Measurements from ENCODE around the gene PPP1R12B.

- TF ChIP-seq ZNF596 (tag by site-specific recombination; IDR thresholded peaks at IDR 0.05): no peak
- no peak for TF ChIP-seq CTCF (tag by site-specific recombination; IDR thresholded peaks at IDR 0.05)
- TF ChIP-seq ZNF394 (tag by site-specific recombination; IDR thresholded peaks at IDR 0.05; ENCODE audit: borderline replicate concordance): no peak
- no peak for TF ChIP-seq ZNF133 (tag by site-specific recombination; IDR thresholded peaks at IDR 0.05)
- TF ChIP-seq ZNF274 (IDR thresholded peaks at IDR 0.05; ENCODE audit: low read length): no peak
- TF ChIP-seq ZNF274 (tag by site-specific recombination; IDR thresholded peaks at IDR 0.05; ENCODE audit: borderline replicate concordance): no peak
- no peak for TF ChIP-seq ZNF791 (tag by site-specific recombination; IDR thresholded peaks at IDR 0.05)
- no peak for TF ChIP-seq ZBTB48 (tag by site-specific recombination; IDR thresholded peaks at IDR 0.05)
- no peak for TF ChIP-seq TRIM28 (IDR thresholded peaks at IDR 0.05; ENCODE audit: borderline replicate concordance, low read length)
These were observed 254.9 kb downstream of the PPP1R12B start for GRCh38 chr1:202603435-202603834.
